IPS DF 4.7 (cell line): Measurements from ENCODE around the gene STIM2.
"Not testable (repeated sequence)": the region's sequence is repeated elsewhere in the genome, so short reads cannot be mapped to it uniquely, and the experiment has no call there.

Experiments
- DNase-seq: peaks from one replicate; pipeline ENCODE4 v3.0.0-alpha.2; 2013; ENCODE audit warnings: low spot score; ENCODE audit errors: extremely low read depth

STIM2 gene

DNA sequence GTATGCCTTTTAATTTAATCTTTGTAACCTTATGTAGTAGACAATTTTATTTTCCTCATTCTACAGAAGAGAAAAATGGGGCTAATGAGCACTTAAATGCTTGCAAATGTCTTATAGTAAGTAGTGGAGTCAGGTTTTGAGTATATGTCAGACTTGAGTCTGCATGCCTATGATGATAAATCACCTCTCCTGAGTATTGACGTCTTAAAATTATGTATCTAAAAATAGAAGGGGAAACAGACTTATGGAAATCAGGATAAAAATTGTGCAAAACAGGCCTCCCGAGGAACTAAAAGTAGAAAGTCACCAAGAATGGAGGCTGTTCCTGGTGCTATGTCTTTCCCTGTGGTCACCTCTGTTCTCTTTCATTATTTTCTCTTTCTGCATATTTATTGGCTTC lies 92.7 kb downstream of the STIM2 start:
- DNase-seq: no peak

GRCh38 chr4:26953770-26954423 lies 93.3 kb downstream of the STIM2 start:
- DNase-seq: no peak

DNA sequence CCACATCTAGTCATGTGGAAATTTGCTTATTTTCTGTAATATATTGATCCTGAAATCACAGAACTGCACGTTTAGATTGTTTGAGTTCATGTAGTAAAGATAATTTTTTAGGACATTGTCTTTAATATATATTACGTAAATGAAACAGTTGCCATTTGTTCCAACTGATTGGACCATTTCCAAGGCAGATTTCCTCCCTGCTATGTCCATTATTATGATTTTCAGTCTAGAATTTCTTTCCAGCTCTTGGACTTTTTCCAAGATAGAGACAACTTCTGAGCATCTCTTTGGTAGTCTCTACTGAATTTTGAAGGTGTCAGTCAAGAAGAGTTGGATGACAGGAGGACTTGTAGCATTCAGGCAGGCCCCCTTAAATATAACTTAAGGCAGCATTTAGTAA lies 94.6 kb downstream of the STIM2 start:
- no peak for DNase-seq

GRCh38 chr4:26958925-26959653 lies 98.4 kb downstream of the STIM2 start:
- no peak for DNase-seq

DNA sequence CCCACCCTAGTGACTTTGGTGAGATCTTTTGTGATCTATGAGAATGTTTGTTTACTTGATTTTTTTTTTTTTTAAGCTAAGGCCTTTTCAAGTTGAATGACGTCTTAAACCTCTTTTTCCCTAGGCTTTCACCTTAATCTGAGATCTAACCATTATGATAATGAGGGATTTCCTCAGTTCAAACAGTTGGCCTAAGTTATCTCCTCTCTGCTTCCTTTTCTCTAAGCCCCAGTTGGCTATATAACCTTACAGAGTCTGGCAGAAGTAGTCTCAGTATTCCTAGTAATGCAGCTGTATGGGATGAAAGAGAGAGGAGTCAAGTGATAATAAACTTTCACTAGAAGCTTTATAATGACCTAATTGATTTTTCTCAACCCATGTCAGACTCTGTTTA lies 99.0 kb downstream of the STIM2 start:
- DNase-seq: no peak

DNA sequence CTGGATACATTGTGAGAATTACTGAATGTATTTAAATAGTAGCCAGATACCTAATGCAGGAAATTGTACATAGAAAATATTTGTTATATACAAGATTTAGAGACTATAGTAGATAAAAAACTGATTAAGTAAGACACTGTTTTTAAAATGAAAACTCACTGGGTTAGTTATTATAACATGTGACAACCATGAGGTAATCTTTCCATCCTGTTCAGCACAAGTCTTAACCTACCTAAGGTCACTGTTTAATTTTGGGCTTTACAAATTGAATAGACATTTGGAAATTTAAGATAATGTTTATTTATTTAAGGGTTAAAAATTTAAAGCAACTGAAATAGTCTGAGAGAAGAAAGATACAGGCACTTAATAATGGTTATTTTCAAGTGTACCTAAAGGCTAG lies 102.1 kb downstream of the STIM2 start:
- no peak for DNase-seq

- no peak for DNase-seq
Measured at GRCh38 chr4:26964512-26964911, 103.9 kb downstream of the STIM2 start.

DNA sequence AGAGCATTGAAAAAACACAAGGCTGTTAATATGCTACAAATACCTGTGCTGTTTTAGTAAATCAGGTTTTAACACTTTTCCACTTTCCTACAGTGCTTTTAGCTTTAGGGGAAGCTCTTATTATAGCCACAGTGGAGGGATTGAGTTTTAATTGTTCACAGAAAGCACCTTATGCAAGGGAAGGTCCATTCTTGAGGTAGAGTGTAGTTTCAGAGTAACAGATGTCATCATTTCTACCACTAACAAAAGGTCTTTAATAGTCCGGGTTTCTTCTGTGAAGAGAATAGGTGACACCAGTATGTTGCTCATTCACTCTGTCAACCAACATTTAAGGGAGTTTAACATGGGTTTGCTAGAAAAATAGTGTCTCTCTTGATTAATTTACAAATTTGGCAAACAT lies 104.4 kb downstream of the STIM2 start:
- no peak for DNase-seq

DNA sequence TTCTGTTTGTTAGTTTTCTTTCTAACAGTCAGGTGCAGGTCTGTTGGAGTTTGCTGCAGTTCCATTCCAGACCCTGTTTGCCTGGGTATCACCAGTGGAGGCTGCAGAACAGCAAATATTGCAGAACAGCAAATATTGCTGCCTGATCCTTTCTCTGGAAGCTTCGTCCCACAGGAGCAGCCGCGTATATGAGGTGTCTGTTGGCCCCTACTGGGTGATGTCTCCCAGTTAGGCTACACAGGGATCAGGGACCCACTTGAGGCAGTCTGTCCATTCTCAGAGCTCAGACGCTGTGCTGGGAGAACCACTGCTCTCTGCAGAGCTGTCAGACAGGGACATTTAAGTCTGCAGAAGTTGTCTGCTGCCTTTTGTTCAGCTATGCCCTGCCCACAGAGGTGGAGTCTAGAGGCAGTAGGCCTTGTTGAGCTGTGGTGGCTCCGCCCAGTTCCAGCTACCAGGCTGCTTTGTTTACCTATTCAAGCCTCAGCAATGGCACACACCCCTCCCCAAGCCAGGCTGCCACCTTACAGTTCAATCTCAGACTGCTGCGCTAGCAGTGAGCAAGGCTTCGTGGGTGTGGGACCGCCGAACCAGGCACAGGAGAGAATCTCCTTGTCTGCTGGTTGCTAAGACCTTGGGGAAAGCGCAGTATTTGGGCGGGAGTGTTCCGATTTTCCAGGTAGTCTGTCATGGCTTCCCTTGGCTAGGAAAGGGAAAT lies 115.0 kb downstream of the STIM2 start:
- not testable (repeated sequence) for DNase-seq

DNA sequence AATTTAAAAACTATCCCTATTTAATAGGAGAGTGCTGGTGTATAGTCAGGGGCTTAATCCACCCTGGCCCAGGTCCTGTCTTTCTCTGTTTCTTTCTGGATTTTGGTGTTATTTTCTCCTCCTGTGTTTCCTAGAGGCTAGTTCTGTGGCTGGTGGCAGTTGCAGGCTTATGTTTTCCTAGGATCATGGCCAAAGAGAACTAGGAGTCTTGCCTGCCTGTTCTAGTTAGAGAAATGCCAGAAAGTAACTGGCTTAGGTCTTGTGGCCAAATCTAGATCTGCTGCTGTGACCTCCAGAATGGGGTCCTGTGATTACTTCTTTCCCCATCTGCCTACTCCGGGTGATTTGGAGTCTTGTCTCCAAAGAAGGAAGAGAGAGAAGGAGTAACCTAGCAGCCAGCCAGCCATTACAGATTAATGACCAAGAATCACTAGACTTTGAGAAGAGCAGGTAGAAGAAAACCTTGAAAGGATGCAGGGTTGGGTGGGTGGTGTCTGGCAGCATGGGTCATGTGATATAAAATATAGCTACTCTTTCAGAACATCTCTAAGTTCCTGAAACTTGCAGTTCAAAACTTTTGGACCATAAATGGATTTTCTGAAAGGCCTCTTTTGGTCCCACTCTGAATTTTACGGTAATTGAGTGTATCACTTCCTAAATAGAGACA lies 117.9 kb downstream of the STIM2 start:
- DNase-seq: no peak

DNA sequence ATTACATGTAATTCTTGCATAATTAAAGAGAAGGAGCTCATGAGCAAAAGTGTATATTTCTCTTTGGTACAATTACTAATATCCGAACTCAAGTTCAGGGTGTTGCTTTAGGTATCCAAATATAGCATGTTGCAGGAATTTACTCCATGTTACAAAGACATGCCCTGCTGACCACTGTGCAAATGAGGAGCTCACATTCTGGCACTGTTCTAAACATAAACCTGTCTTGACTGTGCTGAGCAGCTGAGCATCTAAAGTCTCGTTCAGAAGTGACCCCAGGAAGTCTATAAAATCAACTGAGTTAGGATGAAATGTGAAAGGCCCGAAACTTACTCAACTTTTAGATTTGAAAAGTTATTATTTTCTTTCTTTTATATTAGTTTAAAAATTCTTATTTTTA lies 124.3 kb downstream of the STIM2 start:
- no peak for DNase-seq

- no peak for DNase-seq
Measured at GRCh38 chr4:26985873-26986272, 125.2 kb downstream of the STIM2 start.

GRCh38 chr4:26987191-26987590 lies 126.5 kb downstream of the STIM2 start:
- no peak for DNase-seq

GRCh38 chr4:26991057-26991456 lies 130.4 kb downstream of the STIM2 start:
- no peak for DNase-seq

GRCh38 chr4:26992657-26993361 lies 132.2 kb downstream of the STIM2 start:
- no peak for DNase-seq

- DNase-seq: no peak
Measured at GRCh38 chr4:26993539-26993938, 132.9 kb downstream of the STIM2 start.

DNA sequence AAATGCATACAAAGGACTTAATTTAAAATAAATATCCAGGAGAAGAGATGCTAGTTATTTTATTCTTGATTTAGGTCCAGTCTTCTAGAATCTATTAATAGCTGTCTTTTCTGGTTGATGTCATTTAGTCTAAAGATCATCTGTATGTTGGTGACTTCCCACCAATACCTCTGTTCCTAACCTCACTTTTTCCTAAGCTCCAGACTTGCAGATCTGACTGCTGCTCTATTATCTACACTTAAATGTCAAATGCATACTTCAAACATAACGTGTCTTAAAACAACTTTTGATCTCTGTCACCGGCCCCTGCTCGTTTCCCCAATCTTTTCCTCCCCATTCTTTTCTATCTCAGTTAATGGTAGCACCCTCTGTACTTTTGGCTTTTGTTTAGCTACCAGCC lies 133.3 kb downstream of the STIM2 start:
- DNase-seq: no peak

DNA sequence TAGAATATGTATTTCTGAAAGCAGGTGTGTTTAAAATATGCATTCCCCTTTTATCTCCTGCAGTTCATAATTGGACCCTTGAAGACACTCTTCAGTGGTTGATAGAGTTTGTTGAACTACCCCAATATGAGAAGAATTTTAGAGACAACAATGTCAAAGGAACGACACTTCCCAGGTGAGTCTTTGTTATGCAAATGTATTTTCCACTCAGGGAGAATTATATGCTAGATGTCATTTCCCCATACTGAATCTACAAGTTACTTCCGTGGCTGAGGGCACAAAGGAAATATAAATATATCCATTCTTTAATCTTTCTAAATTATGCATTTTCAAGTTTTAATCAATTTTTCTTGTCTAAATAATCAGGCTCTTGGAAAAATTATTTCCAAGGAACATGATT lies 134.7 kb downstream of the STIM2 start:
- DNase-seq: no peak

GRCh38 chr4:26996745-26997144 lies 136.1 kb downstream of the STIM2 start:
- DNase-seq: no peak

DNA sequence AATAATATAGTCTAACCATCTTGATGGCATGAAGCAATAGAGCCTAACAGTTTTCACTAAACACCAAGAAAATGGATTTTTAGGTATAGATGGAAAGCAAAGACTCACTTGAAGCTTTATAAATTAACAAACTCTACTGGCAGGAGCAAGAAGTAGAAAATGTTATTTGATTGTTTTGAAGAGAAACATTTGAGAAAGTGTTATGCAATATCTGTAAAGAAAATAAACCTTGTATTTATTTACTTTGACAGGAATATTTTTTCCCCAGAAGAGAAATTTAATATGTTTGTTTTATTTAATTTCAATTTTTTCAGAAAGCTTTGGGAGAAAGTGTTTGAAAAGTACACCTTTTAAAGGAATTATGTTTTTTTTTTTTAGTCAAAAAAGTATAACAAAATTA lies 139.0 kb downstream of the STIM2 start:
- no peak for DNase-seq

GRCh38 chr4:27000122-27000521 lies 139.5 kb downstream of the STIM2 start:
- no peak for DNase-seq
